ENCODE data around the gene PNPLA7. TPM values are rescaled to one million over a fixed set of nuclear protein-coding genes. Genes with fewer than 3 reads are reported as not detected.

PNPLA7 gene
- total and polyA plus RNA-seq, 10 donors, result 5.1 to 22.7 (median 10.7) TPM

DNA sequence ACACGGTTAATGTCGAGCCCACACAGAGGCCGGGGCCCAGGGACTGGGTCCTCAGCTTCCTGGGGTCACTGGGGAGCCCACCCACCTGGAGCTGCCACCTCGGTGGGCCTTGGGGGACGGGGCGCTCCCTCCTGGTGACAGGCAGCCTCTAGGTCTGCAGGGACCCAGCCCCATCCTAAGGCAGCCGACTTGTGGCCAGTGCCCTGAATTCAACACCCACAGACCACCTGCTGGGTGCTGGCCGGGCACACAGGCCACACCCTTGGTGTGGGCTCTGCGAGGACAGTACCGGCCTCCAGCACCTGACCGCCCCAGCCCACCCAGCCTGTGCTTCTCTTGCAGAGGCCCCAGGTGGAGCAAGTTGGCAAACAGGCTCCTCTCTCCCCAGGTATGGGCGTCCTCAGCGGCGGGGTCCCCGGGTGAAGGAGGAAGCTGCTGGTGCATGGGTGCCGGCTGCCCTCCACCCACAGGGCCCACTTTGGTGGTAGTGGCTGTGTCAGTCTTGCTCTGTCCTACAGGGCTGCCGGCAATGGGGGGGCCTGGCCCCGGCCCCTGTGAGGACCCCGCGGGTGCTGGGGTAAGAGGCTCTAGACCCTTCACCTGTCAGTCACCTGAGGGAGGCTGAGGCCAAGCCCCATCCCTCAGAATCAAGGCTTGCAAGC lies 117.4 kb downstream of the PNPLA7 start:
- peaks cover 0 to 70% (median 3%) of the 10 kb centered on the region in 7 donors for H3K27me3 ChIP-seq (replicated peaks in 1 of 7)
- TF ChIP-seq POLR2AphosphoS5 (IDR thresholded peaks at IDR 0.05) (no peak), POLR2A (IDR thresholded peaks at IDR 0.05) (no peak)
- TF ChIP-seq, protein P1, sequence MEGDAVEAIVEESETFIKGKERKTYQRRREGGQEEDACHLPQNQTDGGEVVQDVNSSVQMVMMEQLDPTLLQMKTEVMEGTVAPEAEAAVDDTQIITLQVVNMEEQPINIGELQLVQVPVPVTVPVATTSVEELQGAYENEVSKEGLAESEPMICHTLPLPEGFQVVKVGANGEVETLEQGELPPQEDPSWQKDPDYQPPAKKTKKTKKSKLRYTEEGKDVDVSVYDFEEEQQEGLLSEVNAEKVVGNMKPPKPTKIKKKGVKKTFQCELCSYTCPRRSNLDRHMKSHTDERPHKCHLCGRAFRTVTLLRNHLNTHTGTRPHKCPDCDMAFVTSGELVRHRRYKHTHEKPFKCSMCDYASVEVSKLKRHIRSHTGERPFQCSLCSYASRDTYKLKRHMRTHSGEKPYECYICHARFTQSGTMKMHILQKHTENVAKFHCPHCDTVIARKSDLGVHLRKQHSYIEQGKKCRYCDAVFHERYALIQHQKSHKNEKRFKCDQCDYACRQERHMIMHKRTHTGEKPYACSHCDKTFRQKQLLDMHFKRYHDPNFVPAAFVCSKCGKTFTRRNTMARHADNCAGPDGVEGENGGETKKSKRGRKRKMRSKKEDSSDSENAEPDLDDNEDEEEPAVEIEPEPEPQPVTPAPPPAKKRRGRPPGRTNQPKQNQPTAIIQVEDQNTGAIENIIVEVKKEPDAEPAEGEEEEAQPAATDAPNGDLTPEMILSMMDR (IDR thresholded peaks at IDR 0.05 in 8 of 11, conservative IDR thresholded peaks at IDR 0.05 in 3 of 11), result no peak
- H3K4me3 ChIP-seq, result no peak overlapping the region
- H3K4me1 ChIP-seq, result peaks cover 0 to 54% (median 9%) of the 10 kb centered on the region in 6 donors
- intact Hi-C loops (cut with DNase I; ENCODE audit: low total_unique reads), result no loop called here
- WGBS, 5 donors, result 85 to 93% (median 90%) methylated on average over 5 to 20 of the region's 20 CpGs
- peak; percentile 71 for DNase-seq
- H3K36me3 ChIP-seq, result no peaks in the 10 kb centered on the region
- no peaks in the 10 kb centered on the region for H3K9me3 ChIP-seq
- no peak overlapping the region for H3K27ac ChIP-seq

GRCh38 chr9:137431416-137431931 lies 118.7 kb downstream of the PNPLA7 start:
- 68 to 82% (median 74%) methylated on average over 8 to 21 of the region's 21 CpGs for WGBS, 5 donors
- Histone ChIP-seq H3K27ac (no peak overlapping the region), H3K9me3 (no peaks in the 10 kb centered on the region), H3K4me1 (peaks cover 0 to 43% (median 7%) of the 10 kb centered on the region in 6 donors), H3K36me3 (no peaks in the 10 kb centered on the region), H3K27me3 (replicated peaks in 1 of 7) (peaks cover 0 to 57% (median 0%) of the 10 kb centered on the region in 7 donors), H3K4me3 (no peak overlapping the region)
- TF ChIP-seq POLR2A (IDR thresholded peaks at IDR 0.05) (no peak), POLR2AphosphoS5 (IDR thresholded peaks at IDR 0.05) (no peak)
- TF ChIP-seq, protein P1 (IDR thresholded peaks at IDR 0.05 in 8 of 11, conservative IDR thresholded peaks at IDR 0.05 in 3 of 11), result no peak
- intact Hi-C loops (cut with DNase I; ENCODE audit: low total_unique reads), result no loop called here
- DNase-seq, result peak; percentile 65

DNA sequence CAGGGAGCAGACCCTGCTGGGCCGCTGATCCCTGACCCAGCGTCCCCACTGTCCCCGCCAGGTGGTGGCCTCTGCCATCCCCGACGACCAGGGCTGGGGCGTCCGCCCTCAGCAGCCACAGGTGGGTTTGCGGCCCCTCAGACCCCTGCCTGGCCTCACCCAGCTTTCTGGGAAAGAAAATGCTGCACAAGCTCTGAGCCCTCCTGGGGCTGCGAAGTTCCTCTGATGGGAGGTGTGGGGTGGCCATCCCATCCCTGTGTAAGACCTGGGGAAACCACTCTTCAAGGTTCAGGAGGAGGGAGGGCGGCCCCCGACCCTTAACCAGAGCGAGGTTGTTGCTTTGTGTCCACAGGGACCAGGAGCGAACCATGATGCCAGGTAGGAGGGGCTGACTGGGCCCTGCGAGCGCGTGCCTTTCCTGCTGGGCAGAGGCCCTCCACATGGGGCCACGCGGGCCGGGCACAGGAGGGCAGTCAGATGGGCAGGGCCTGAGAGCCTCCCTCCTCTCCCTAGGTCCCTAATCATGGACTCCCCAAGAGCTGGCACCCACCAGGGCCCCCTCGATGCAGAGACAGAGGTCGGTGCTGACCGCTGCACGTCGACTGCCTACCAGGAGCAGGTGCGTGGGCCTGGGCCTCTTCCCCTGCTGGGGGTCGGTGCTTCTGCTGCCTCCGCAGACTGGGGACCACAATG lies 119.3 kb downstream of the PNPLA7 start:
- TF ChIP-seq POLR2A (IDR thresholded peaks at IDR 0.05) (no peak), POLR2AphosphoS5 (IDR thresholded peaks at IDR 0.05) (no peak)
- TF ChIP-seq, protein P1 (IDR thresholded peaks at IDR 0.05 in 8 of 11, conservative IDR thresholded peaks at IDR 0.05 in 3 of 11), result no peak
- WGBS, 5 donors, result 73 to 85% (median 81%) methylated on average over 20 to 27 of the region's 27 CpGs
- Histone ChIP-seq H3K4me3 (peak overlapping the region in 1 of 8 donors; percentile 48), H3K27ac (no peak overlapping the region), H3K36me3 (no peaks in the 10 kb centered on the region), H3K27me3 (replicated peaks in 1 of 7) (peaks cover 0 to 51% (median 0%) of the 10 kb centered on the region in 7 donors), H3K4me1 (peaks cover 0 to 37% (median 5%) of the 10 kb centered on the region in 6 donors), H3K9me3 (no peaks in the 10 kb centered on the region)
- DNase-seq, result peak; percentile 66
- intact Hi-C loops (cut with DNase I; ENCODE audit: low total_unique reads), result no loop called here

All from spleen (tissue), 11 donors.